Activated naive CD8-positive, alpha-beta T cell treated with anti-CD3 and anti-CD28 coated beads, Interleukin-2, amount 50 U/mL, for 24 hours (primary cell): ENCODE data around the gene ZBTB49.
"Not testable (repeated sequence)": the region's sequence is repeated elsewhere in the genome, so short reads cannot be mapped to it uniquely, and the experiment has no call there.

Source experiments
- ATAC-seq: fragments of 150-1000 bp; cut with Tn5 transposase; one replicate; pipeline ENCODE4 v1.10.0; 2021
- DNase-seq: peaks from one replicate; pipeline ENCODE4 v3.0.0; 2021
- H3K27ac Mint-ChIP-seq: one replicate; pipeline ENCODE4 v1.8.0; 2021; ENCODE audit warnings: mild to moderate bottlenecking, mixed read lengths
- H3K27me3 Mint-ChIP-seq: one replicate; pipeline ENCODE4 v1.8.0; 2021; ENCODE audit warnings: mixed read lengths
- H3K36me3 Mint-ChIP-seq: one replicate; pipeline ENCODE4 v1.8.0; 2021; ENCODE audit warnings: low read depth, mixed read lengths
- H3K4me1 Mint-ChIP-seq: one replicate; pipeline ENCODE4 v1.8.0; 2021; ENCODE audit warnings: mixed read lengths
- H3K4me3 Mint-ChIP-seq: one replicate; pipeline ENCODE4 v1.8.0; 2021; ENCODE audit warnings: mild to moderate bottlenecking, moderate library complexity, mixed read lengths
- H3K9me3 Mint-ChIP-seq: one replicate; pipeline ENCODE4 v1.8.0; 2021; ENCODE audit warnings: mixed read lengths

The ZBTB49 gene, protein sequence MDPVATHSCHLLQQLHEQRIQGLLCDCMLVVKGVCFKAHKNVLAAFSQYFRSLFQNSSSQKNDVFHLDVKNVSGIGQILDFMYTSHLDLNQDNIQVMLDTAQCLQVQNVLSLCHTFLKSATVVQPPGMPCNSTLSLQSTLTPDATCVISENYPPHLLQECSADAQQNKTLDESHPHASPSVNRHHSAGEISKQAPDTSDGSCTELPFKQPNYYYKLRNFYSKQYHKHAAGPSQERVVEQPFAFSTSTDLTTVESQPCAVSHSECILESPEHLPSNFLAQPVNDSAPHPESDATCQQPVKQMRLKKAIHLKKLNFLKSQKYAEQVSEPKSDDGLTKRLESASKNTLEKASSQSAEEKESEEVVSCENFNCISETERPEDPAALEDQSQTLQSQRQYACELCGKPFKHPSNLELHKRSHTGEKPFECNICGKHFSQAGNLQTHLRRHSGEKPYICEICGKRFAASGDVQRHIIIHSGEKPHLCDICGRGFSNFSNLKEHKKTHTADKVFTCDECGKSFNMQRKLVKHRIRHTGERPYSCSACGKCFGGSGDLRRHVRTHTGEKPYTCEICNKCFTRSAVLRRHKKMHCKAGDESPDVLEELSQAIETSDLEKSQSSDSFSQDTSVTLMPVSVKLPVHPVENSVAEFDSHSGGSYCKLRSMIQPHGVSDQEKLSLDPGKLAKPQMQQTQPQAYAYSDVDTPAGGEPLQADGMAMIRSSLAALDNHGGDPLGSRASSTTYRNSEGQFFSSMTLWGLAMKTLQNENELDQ

DNA sequence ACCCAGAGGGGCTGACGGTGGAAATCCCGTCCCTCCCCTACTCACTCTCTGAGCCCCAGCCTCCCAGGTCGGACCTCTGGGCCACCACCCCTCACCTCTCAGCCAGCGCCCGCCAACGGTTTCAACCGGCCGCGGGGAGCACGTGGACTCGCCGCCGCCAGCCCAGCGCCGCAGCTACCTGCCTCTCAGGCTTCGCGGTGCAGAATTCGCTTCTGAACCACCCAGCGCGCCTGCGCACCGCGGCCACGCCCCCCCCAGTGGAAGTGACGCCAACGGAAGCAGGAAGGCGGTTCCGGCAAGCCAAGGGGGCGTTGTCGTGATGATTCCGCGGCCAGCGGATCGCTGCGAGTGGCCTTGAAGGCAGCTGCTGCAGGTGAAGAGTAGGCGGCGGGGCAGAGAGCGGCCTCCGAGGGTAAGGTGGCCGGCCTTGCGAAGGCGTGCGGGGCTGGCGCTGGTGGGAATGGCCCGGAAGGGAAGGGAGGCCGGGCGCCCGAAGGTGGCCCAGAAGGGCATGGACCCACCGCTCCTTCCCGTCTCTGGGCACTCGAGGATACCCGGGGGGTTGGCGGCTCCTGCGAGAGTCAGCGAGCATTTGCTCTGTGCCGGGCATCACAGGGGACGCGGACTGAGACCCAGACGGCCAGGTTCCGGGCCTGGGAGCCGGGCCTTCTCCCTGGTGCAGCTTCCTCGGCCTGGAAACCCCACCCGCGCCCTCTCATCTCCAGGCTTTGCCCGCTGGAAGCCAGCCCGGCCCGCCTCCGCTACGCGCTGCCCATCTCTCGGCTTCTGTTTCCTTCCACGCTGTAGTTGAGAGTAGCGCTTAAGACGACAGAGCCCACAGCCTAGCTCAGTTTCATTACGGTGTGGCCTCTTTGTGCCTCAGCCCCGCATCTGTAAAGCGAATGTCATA lies at the start of gene ZBTB49, which contains the start of gene LYAR:
Gene ZBTB49, plus strand, starts transcription at position 311 of the 910 bp plus-strand sequence. CDS start 9,695 bp downstream, outside the sequence.
Gene LYAR, minus strand, starts transcription at position 214 of the 910 bp plus-strand sequence. CDS start 6,412 bp downstream, outside the sequence.
- ATAC-seq (peak; percentile 87), DNase-seq (peak; percentile 98)
- peaks cover 23% of the 10 kb centered on the region for H3K36me3 Mint-ChIP-seq
- no peaks in the 10 kb centered on the region for H3K9me3 Mint-ChIP-seq
- H3K27ac Mint-ChIP-seq: peak within 1 kb of the TSS; percentile 89
- peaks cover 49% of the 10 kb centered on the region for H3K4me1 Mint-ChIP-seq
- H3K4me3 Mint-ChIP-seq: peak within 1 kb of the TSS; percentile 93
- no peaks in the 10 kb centered on the region for H3K27me3 Mint-ChIP-seq

DNA sequence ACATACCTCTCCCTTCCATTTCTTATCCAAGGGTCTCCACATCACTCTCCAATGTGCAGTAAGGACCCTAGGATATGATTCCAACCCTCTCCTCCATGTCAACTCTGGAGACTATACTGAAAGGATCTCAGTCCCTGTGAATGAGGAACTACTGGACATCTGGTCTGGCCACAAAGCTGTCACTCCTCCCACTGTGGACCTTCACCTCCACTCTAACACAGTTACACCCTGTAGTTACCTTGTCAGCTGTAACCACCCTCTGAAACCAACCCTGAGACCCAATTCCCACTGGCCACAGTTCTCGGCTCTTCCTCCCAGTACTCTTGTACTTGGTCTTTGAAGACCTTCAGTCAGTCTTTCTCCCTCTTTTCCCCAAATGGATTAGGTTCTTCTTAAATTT lies 44.9 kb upstream of the ZBTB49 start:
- Mint-ChIP-seq H3K4me1 (peaks cover 24% of the 10 kb centered on the region), H3K27me3 (no peaks in the 10 kb centered on the region), H3K9me3 (no peaks in the 10 kb centered on the region), H3K27ac (no peak overlapping the region), H3K4me3 (no peak overlapping the region), H3K36me3 (peaks cover 36% of the 10 kb centered on the region)
- ATAC-seq: no peak
- no peak for DNase-seq

DNA sequence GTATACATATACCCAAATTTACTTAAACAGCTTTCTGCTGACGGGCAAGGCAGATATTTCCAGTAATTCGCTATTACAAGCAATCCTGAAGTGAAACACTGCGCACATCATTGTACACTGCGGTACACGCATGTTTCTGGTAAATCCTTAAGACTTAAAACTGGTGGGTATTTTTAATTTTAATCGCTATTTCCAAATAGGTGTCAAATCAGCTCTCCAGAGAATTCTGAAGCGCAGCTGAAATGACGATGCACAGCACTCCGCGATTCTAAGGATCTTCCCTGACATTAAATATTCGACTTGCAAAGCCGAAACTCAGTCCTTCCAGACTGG lies 42.4 kb upstream of the ZBTB49 start:
- peaks cover 24% of the 10 kb centered on the region for H3K36me3 Mint-ChIP-seq
- H3K9me3 Mint-ChIP-seq: no peaks in the 10 kb centered on the region
- H3K4me3 Mint-ChIP-seq: peak overlapping the region; percentile 98
- DNase-seq: no peak
- peaks cover 24% of the 10 kb centered on the region for H3K4me1 Mint-ChIP-seq
- no peaks in the 10 kb centered on the region for H3K27me3 Mint-ChIP-seq
- no peak for ATAC-seq
- H3K27ac Mint-ChIP-seq: peak overlapping the region; percentile 98

DNA sequence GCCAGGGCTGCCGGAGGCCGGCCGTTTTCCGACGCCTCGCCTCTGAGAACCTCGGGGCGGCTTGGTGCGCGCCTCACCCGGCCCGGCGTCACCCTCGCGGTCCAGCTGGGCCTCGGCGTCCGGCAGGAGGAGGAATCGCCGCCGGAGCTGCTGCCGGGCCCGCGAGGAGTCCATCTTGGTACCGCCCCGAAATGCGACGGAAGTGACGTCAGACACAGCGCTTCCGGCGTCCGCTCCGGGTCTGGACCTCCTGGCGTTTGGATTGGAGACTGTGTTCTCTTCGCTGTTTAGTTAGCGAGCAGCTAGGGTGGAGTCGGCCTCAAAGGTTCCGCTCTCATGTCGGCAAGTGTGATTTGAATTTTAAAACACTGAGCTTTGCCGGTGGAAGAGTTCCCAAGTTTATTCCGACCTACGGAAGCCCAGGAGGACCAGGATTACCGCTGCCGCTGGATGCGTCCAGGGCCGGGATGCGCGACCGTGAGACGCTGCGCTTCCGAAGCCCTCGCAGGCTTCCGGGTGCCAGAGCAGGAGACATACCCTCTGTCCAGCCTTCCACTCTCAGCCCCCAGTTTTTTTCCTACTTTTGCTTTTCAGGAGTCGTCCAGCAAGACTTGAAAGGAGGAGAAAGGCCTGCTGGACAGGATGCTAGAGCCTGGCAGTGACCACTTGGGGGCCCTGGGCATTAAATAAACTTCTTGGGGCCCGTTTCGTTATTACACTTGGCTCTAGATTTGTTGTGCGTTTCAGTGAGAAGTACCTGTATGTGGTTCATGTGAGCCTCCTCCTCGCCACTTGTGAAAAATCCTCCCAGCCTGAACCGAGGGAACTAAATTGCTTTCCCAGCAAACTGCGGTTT lies 41.8 kb upstream of the ZBTB49 start, which contains the start of gene TMEM128:
Gene TMEM128, minus strand, starts transcription at position 195 of the 856 bp plus-strand sequence. Its CDS starts 21 bp downstream, at position 174.
- ATAC-seq (peak; percentile 98), DNase-seq (peak; percentile 92)
- Mint-ChIP-seq H3K27me3 (no peaks in the 10 kb centered on the region), H3K36me3 (peaks cover 22% of the 10 kb centered on the region), H3K9me3 (no peaks in the 10 kb centered on the region), H3K4me3 (peak within 1 kb of the TSS; percentile 98), H3K27ac (peak within 1 kb of the TSS; percentile 98), H3K4me1 (peaks cover 28% of the 10 kb centered on the region)

DNA sequence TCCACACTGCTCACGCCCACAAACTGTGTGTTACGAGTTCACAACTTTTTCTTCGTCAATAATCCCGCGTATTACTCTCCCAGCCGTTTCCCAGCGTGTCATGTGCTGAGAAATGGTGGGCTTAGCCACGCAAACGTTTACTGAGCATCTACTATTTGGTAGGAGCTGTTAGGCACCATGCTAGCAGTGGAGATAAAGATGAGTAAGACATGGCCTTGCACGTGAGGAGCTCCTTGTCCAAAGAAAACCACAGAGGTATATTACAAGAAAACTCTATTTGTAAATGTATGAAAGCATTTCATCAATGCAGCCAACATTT lies 41.2 kb upstream of the ZBTB49 start:
- Mint-ChIP-seq H3K36me3 (peaks cover 16% of the 10 kb centered on the region), H3K4me3 (peak overlapping the region; percentile 98), H3K27me3 (no peaks in the 10 kb centered on the region), H3K4me1 (peaks cover 28% of the 10 kb centered on the region), H3K9me3 (no peaks in the 10 kb centered on the region), H3K27ac (peak overlapping the region; percentile 98)
- ATAC-seq (no peak), DNase-seq (no peak)

DNA sequence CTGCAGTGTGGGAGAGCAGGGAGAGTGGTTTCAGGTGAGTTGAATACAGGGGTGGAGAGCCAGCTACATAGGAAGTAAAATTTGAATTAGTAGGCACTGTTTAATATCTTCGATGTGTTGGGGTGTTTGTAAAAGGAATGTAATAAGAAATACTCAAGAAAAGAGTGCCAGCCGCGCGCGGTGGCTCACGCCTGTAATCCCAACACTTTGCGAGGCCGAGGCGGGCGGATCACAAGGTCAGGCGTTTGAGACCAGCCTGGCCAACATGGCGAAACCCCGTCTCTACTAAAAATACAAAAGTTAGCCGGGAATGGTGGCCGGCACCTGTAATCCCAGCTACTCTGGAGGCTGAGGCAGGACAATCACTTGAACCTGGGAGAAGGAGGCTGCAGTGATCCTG lies 40.7 kb upstream of the ZBTB49 start:
- not testable (repeated sequence) for ATAC-seq, H3K27ac Mint-ChIP-seq, H3K27me3 Mint-ChIP-seq, H3K9me3 Mint-ChIP-seq, DNase-seq
- Mint-ChIP-seq H3K4me1 (peaks cover 28% of the 10 kb centered on the region), H3K36me3 (peaks cover 14% of the 10 kb centered on the region), H3K4me3 (peak overlapping the region; percentile 98)

DNA sequence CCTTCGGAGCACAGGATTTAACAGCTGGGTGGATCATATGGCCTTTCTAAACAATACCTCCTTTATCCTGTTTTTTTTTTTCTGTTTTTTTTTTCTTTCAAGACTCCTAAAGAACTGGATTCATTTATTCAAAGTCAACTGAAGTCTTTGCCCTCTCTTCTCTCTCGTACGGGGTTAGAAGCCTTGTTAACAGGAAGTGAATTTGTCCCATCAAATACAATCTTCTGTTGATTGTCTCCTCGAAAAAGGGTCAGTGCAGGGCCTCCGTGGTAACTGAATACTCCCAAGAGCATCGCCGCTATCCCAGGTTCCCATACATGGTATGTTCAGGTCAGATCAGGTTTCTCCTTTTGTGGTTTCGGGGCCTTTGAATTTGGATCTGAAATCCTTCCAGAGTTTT lies 40.2 kb upstream of the ZBTB49 start:
- peak overlapping the region; percentile 15 for H3K4me3 Mint-ChIP-seq
- H3K36me3 Mint-ChIP-seq: peaks cover 14% of the 10 kb centered on the region
- DNase-seq: no peak
- H3K9me3 Mint-ChIP-seq: no peaks in the 10 kb centered on the region
- no peak overlapping the region for H3K27ac Mint-ChIP-seq
- ATAC-seq: no peak
- peaks cover 28% of the 10 kb centered on the region for H3K4me1 Mint-ChIP-seq
- no peaks in the 10 kb centered on the region for H3K27me3 Mint-ChIP-seq

DNA sequence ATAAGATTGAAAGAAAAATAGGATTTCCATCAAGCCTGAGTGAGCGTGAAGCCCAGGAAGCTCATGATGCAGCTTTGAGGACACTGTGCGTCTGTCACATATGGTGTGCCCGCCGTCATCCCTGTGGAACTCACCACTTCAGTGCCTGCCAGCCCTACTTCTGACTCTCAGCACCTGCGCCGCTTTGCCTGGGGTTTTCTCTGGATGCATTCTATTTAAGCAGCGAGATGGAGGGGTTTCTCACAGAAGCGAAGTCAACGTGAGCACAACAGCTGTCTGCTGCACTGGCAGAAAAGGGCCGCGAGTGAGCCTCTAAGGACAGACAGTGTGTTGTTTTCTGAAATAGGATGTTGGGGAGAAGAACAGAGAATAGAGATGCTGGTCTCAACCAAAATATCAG lies 35.9 kb upstream of the ZBTB49 start:
- ATAC-seq: no peak
- H3K27me3 Mint-ChIP-seq: no peaks in the 10 kb centered on the region
- peaks cover 5% of the 10 kb centered on the region for H3K4me1 Mint-ChIP-seq
- DNase-seq: no peak
- H3K4me3 Mint-ChIP-seq: no peak overlapping the region
- H3K9me3 Mint-ChIP-seq: no peaks in the 10 kb centered on the region
- H3K27ac Mint-ChIP-seq: no peak overlapping the region
- no peaks in the 10 kb centered on the region for H3K36me3 Mint-ChIP-seq

DNA sequence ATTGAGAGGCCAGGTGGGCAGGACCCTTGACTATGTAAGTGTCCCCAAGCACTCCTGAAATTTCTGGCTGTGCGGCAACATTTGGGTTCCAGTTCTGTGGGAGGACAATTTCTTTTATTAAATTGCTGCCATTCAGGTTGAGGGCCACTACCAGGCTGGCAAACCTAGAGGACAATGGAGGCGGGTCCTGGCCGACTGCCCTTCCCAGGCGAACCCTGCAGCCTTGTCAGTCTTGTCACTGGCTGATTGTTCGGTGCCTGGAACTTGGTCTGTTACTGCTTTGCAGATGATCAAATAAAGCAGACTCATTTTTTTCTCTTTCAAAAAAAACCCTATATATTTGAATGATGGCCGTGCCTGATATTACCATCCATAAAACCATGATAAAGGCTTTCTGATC lies 35.4 kb upstream of the ZBTB49 start:
- Mint-ChIP-seq H3K4me3 (no peak overlapping the region), H3K9me3 (no peaks in the 10 kb centered on the region), H3K4me1 (peaks cover 5% of the 10 kb centered on the region), H3K36me3 (no peaks in the 10 kb centered on the region), H3K27me3 (no peaks in the 10 kb centered on the region), H3K27ac (no peak overlapping the region)
- DNase-seq (no peak), ATAC-seq (no peak)

DNA sequence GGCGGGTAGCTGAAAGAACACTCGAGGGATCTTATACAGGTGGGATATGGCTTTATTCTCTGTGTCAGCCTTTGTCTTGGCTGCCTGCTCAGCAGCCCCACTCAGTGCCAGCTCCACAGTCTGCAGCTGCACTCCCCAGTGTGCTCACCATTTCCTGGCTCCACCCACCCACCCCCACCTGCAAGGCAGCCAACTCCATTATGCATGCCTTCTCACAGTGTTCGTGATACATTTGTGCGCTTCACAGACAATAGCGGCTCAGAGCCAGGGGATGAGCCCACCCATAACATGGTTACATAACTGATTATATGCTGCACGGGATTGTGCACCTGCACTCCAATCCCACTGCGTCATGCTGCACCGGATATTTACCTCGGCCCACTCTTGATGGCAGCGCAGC lies 33.3 kb upstream of the ZBTB49 start:
- no peaks in the 10 kb centered on the region for H3K27me3 Mint-ChIP-seq
- DNase-seq (no peak), ATAC-seq (no peak)
- no peaks in the 10 kb centered on the region for H3K9me3 Mint-ChIP-seq
- H3K4me1 Mint-ChIP-seq: peaks cover 8% of the 10 kb centered on the region
- H3K27ac Mint-ChIP-seq: no peak overlapping the region
- no peaks in the 10 kb centered on the region for H3K36me3 Mint-ChIP-seq
- no peak overlapping the region for H3K4me3 Mint-ChIP-seq

DNA sequence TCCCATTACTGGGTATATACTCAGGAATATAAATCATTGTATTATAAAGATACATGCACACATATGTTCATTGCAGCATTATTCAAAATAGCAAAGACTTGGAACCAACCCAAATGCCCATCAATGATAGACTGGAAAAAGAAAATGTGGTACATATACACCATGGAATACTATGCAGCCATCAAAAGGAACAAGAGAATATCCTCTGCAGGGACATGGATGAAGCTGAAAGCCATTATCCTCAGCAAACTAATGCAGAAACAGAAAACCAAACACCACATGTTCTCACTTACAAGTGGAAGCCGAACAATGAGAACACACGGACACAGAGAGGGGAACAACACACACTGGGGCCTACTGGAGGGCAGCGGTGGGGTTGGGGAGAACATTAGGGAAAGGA lies 32.3 kb upstream of the ZBTB49 start:
- not testable (repeated sequence) for H3K27ac Mint-ChIP-seq, DNase-seq, H3K4me1 Mint-ChIP-seq, H3K36me3 Mint-ChIP-seq, ATAC-seq, H3K9me3 Mint-ChIP-seq, H3K4me3 Mint-ChIP-seq, H3K27me3 Mint-ChIP-seq

DNA sequence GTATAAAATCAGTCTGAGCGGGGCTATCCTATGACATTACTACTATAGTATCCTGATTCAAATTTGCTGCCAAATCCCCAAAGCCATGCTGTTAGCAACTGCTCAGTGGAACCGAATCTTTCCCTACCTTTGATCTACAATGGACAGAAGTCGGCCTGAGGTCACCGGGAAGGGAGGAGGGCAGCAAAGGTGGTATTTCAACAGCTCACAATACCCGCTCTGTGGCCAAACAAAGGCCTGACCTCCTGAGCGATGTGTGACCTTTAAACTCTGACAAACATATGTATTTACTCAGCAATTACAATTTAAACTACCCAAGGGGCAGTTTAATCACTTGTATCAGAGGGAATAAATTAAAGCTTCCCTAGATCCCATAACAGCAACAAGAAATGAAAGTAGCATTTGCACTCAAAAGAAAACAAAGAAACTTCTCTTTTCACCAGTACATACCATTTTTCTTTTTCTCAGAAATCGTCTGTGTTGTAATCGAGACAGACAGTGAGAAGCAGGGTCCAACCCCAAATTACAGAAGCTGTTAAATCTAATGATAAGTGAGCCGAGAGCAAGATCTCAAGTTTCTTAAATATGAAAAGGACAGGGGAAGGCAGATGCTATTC lies 30.5 kb upstream of the ZBTB49 start:
- no peaks in the 10 kb centered on the region for H3K27me3 Mint-ChIP-seq
- DNase-seq: no peak
- H3K4me3 Mint-ChIP-seq: no peak overlapping the region
- ATAC-seq: no peak
- no peaks in the 10 kb centered on the region for H3K36me3 Mint-ChIP-seq
- no peak overlapping the region for H3K27ac Mint-ChIP-seq
- H3K4me1 Mint-ChIP-seq: peaks cover 3% of the 10 kb centered on the region
- H3K9me3 Mint-ChIP-seq: no peaks in the 10 kb centered on the region

DNA sequence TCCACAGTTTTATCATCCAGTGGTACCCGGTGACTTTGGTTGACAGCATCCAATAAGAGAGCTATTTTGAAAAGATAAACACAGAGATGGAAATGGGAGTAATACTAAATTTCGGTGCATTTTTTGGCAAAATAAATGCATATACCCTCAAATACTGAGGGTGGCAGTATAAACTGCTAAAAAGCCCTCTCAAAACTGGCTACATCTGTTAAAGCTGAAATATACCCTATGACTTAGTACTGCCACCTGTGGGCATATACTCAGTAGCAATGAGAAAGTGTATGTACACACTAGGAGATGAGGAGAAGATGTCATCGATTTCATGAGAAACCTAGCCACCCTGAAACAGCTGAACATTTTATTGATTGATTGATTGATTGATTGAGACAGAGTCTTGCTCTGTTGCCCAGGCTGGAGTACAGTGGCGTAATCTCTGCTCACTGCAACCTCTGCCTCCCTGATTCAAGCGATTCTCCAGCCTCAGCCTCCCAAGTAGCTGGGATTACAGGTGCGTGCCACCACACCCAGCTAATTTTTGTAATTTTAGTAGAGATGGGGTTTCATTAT lies 29.8 kb upstream of the ZBTB49 start:
- Mint-ChIP-seq H3K9me3 (no peaks in the 10 kb centered on the region), H3K36me3 (no peaks in the 10 kb centered on the region), H3K27me3 (no peaks in the 10 kb centered on the region), H3K4me3 (no peak overlapping the region), H3K27ac (peak overlapping the region; percentile 27), H3K4me1 (peaks cover 3% of the 10 kb centered on the region)
- ATAC-seq (peak; percentile 92), DNase-seq (no peak)
